Smooth muscle cell (in vitro differentiated cells): ENCODE measurements around the gene LINGO1. TPM values are rescaled to one million over a fixed set of nuclear protein-coding genes. Genes with fewer than 3 reads are reported as not detected.
A peak's percentile ranks its signal among the peaks of the same experiment; 100 is the strongest.

Experiments
- DNase-seq: peaks from one replicate; lab custom pipeline; 2025; ENCODE audit not compliant: unreplicated experiment; lab: John Stamatoyannopoulos, UW
- H2AFZ ChIP-seq: fragments of 200-600 bp; sonication (generic); 2 replicates; pipeline ENCODE4 v1.6.0; 2016; ENCODE audit warnings: antibody characterized with exemption, low read depth, mild to moderate bottlenecking
- H3F3A ChIP-seq: fragments of 200-600 bp; sonication (generic); 2 replicates; pipeline ENCODE4 v1.6.0; 2017; ENCODE audit warnings: antibody characterized with exemption, low read depth
- H3K27ac ChIP-seq: fragments of 200-600 bp; sonication (generic); 2 replicates; pipeline ENCODE4 v1.5.1; 2016; ENCODE audit warnings: low read depth, mild to moderate bottlenecking
- H3K27me3 ChIP-seq: fragments of 200-600 bp; sonication (generic); 2 replicates; pipeline ENCODE4 v1.6.1; 2016; ENCODE audit warnings: low read depth, mild to moderate bottlenecking
- H3K36me3 ChIP-seq: fragments of 200-600 bp; sonication (generic); 2 replicates; pipeline ENCODE4 v1.5.1; 2016; ENCODE audit warnings: low read depth
- H3K4me1 ChIP-seq: fragments of 200-600 bp; sonication (generic); 2 replicates; pipeline ENCODE4 v1.5.1; 2016; ENCODE audit warnings: low read depth
- H3K4me2 ChIP-seq: fragments of 200-600 bp; sonication (generic); 2 replicates; pipeline ENCODE4 v1.6.0; 2016; ENCODE audit warnings: mild to moderate bottlenecking
- H3K4me3 ChIP-seq: fragments of 200-600 bp; sonication (generic); 2 replicates; pipeline ENCODE4 v1.5.1; 2016; ENCODE audit warnings: mild to moderate bottlenecking
- H3K79me2 ChIP-seq: fragments of 200-600 bp; sonication (generic); 2 replicates; pipeline ENCODE4 v1.6.0; 2016; ENCODE audit warnings: low read depth, mild to moderate bottlenecking
- H3K9ac ChIP-seq: fragments of 200-600 bp; sonication (generic); 2 replicates; pipeline ENCODE4 v1.6.0; 2016; ENCODE audit warnings: low read depth
- H3K9me3 ChIP-seq: fragments of 200-600 bp; sonication (generic); replicated peaks from 2 replicates; pipeline ENCODE4 v1.5.1; 2016; ENCODE audit warnings: low read depth
- H4K20me1 ChIP-seq: fragments of 200-600 bp; sonication (generic); 2 replicates; pipeline ENCODE4 v1.6.0; 2016; ENCODE audit warnings: low read depth
- CTCF ChIP-seq: fragments of 200-600 bp; sonication (generic); IDR thresholded peaks from 2 replicates; pipeline ENCODE4 v1.5.1; 2017; ENCODE audit warnings: borderline replicate concordance, mild to moderate bottlenecking, antibody characterized with exemption; ENCODE audit not compliant: insufficient read depth, poor library complexity, severe bottlenecking
- WGBS: methylation state at CpG from one replicate; pipeline ENCODE4 v1.1.7; 2016; ENCODE audit warnings: low lambda C conversion rate; 5-methylcytosine and 5-hydroxymethylcytosine counted together
- polyA plus RNA-seq: library from polyadenylated mRNA; unstranded; fragments of >200 nt; fragmentation: Nextera tagmentation; extraction: Ambion mirVana; gene quantifications from 2 replicates; pipeline ENCODE4 v1.2.1, GENCODE V29; 2016
- total RNA-seq: library from RNA; depleted of rRNA; stranded (reverse); fragments of >200 nt; gene quantifications from 2 replicates; pipeline ENCODE4 v1.2.3, GENCODE V29; 2014

The LINGO1 gene
- total and polyA plus RNA-seq, 2 experiments from 2014 or later, result 3.5 to 13.4 TPM

GRCh38 chr15:77606142-77607034 is 26.3 kb downstream of the LINGO1 start:
- Histone ChIP-seq H2AFZ (no peak overlapping the region), H3K36me3 (no peaks in the 10 kb centered on the region)
- 46% methylated on average over 16 of the region's 16 CpGs for WGBS

GRCh38 chr15:77605547-77605946 is 27.2 kb downstream of the LINGO1 start:
- H3K27ac ChIP-seq, result no peak overlapping the region
- H3K27me3 ChIP-seq, result no peaks in the 10 kb centered on the region
- H4K20me1 ChIP-seq, result no peaks in the 10 kb centered on the region
- no peaks in the 10 kb centered on the region for H3K79me2 ChIP-seq
- no peak for TF ChIP-seq CTCF
- H3K9me3 ChIP-seq, result no peaks in the 10 kb centered on the region
- no peak overlapping the region for H3K9ac ChIP-seq
- peaks cover 15% of the 10 kb centered on the region for H3F3A ChIP-seq
- peaks cover 39% of the 10 kb centered on the region for H3K4me1 ChIP-seq
- no peak overlapping the region for H3K4me2 ChIP-seq
- no peak overlapping the region for H3K4me3 ChIP-seq
- 81% methylated on average over 6 of the region's 6 CpGs for WGBS
- no peaks in the 10 kb centered on the region for H3K36me3 ChIP-seq
- DNase-seq, result no peak
- H2AFZ ChIP-seq, result no peak overlapping the region

More at GRCh38 chr15:77606142-77607034, 26.3 kb downstream of the LINGO1 start:
- no peak for DNase-seq
- TF ChIP-seq CTCF, result no peak
- peaks cover 15% of the 10 kb centered on the region for H3F3A ChIP-seq
- no peaks in the 10 kb centered on the region for H3K27me3 ChIP-seq
- no peaks in the 10 kb centered on the region for H3K9me3 ChIP-seq
- peak overlapping the region; percentile 68 for H3K27ac ChIP-seq
- H3K4me3 ChIP-seq, result no peak overlapping the region
- peaks cover 41% of the 10 kb centered on the region for H3K4me1 ChIP-seq
- H3K4me2 ChIP-seq, result peak overlapping the region; percentile 40
- H3K9ac ChIP-seq, result no peak overlapping the region
- no peaks in the 10 kb centered on the region for H3K79me2 ChIP-seq
- H4K20me1 ChIP-seq, result no peaks in the 10 kb centered on the region

- Histone ChIP-seq H3F3A (peaks cover 15% of the 10 kb centered on the region), H3K9ac (no peak overlapping the region), H3K36me3 (no peaks in the 10 kb centered on the region), H4K20me1 (no peaks in the 10 kb centered on the region), H3K9me3 (no peaks in the 10 kb centered on the region), H3K27me3 (no peaks in the 10 kb centered on the region), H3K4me1 (peaks cover 38% of the 10 kb centered on the region), H3K4me3 (no peak overlapping the region), H3K4me2 (peak overlapping the region; percentile 67), H3K27ac (no peak overlapping the region), H3K79me2 (no peaks in the 10 kb centered on the region), H2AFZ (no peak overlapping the region)
- no peak for DNase-seq
- TF ChIP-seq CTCF, result no peak
- WGBS, result 82% methylated on average over 2 of the region's 2 CpGs
These were observed 27.7 kb downstream of the LINGO1 start for GRCh38 chr15:77604973-77605372.
